ENCODE measurements around the gene TRANK1.
"Not testable (repeated sequence)": the region's sequence is repeated elsewhere in the genome, so short reads cannot be mapped to it uniquely, and the experiment has no call there.

TRANK1 gene

GRCh38 chr3:36944641-36945270 is at the start of gene TRANK1:
Gene TRANK1 (minus strand): TSS chr3:36945054. CDS start chr3:36944809, 245 bp downstream.
- DNase-seq = peak; percentile 64

- peak; percentile 72 for DNase-seq
These were observed 48.8 kb upstream of the TRANK1 start, which contains the start of gene MLH1 for GRCh38 chr3:36993326-36994283. Gene MLH1 (plus strand): TSS chr3:36993518. CDS start chr3:36993548, 30 bp downstream.

- DNase-seq = peak; percentile 84
These were observed 48.0 kb upstream of the TRANK1 start, which contains the start of gene EPM2AIP1 for GRCh38 chr3:36992806-36993325. Gene EPM2AIP1 (minus strand): TSS chr3:36993131. CDS start chr3:36993077, 54 bp downstream.

GRCh38 chr3:36991923-36992805 is 47.3 kb upstream of the TRANK1 start:
- no peak for DNase-seq

- DNase-seq = no peak
These were observed 46.3 kb upstream of the TRANK1 start for GRCh38 chr3:36991147-36991546.

GRCh38 chr3:36989568-36989967 is 44.7 kb upstream of the TRANK1 start:
- DNase-seq = no peak

- DNase-seq = no peak
These were observed 44.2 kb upstream of the TRANK1 start for GRCh38 chr3:36989005-36989404.

GRCh38 chr3:36988356-36988755 is 43.5 kb upstream of the TRANK1 start:
- no peak for DNase-seq

- no peak for DNase-seq
These were observed 36.2 kb upstream of the TRANK1 start for GRCh38 chr3:36981006-36981405.

- no peak for DNase-seq
These were observed 28.3 kb upstream of the TRANK1 start for GRCh38 chr3:36973139-36973538.

- no peak for DNase-seq
These were observed 27.3 kb upstream of the TRANK1 start for GRCh38 chr3:36972163-36972562.

- DNase-seq = no peak
These were observed 24.9 kb upstream of the TRANK1 start for GRCh38 chr3:36969540-36970432.

- DNase-seq = no peak
These were observed 24.2 kb upstream of the TRANK1 start for GRCh38 chr3:36969085-36969484.

GRCh38 chr3:36965440-36965839 is 20.6 kb upstream of the TRANK1 start:
- no peak for DNase-seq

- no peak for DNase-seq
These were observed 20.0 kb upstream of the TRANK1 start for GRCh38 chr3:36964817-36965216.

GRCh38 chr3:36964331-36964730 is 19.5 kb upstream of the TRANK1 start:
- DNase-seq = no peak

GRCh38 chr3:36963008-36963407 is 18.2 kb upstream of the TRANK1 start:
- not testable (repeated sequence) for DNase-seq

GRCh38 chr3:36960502-36960901 is 15.6 kb upstream of the TRANK1 start:
- DNase-seq = no peak

- DNase-seq = no peak
These were observed 15.0 kb upstream of the TRANK1 start for GRCh38 chr3:36959821-36960220.

GRCh38 chr3:36957862-36958686 is 13.2 kb upstream of the TRANK1 start:
- DNase-seq = no peak

GRCh38 chr3:36957063-36957462 is 12.2 kb upstream of the TRANK1 start:
- no peak for DNase-seq
